K562 (cell line): ENCODE measurements around the gene DBT. TPM values are rescaled to one million over a fixed set of nuclear protein-coding genes. Genes with fewer than 3 reads are reported as not detected.

ENCODE experiments used
- ATAC-seq: fragments of 200-7000 bp; cut with Tn5 transposase; 3 replicates; pipeline ENCODE4 v1.9.1; 2020; ENCODE audit warnings: moderate library complexity
- BruUV-seq: library from RNA; stranded (reverse); fragments of 400-500 nt; replicated peaks from 2 replicates; lab custom pipeline; 2021; lab: Mats Ljungman, UMichigan
- CTCF ChIA-PET: fragments of 300-600 bp; formaldehyde crosslinking; extraction: SDS; loops from one replicate; lab custom pipeline; 2021; ENCODE audit warnings: low intra/inter-chr PET ratio; lab: Yijun Ruan, JAX
- POLR2A ChIA-PET: fragments of 300-600, 350-650 bp; sonication (Branson Sonifier 250); formaldehyde crosslinking; extraction: SDS; loops from one replicate; lab custom pipeline; 2021; ENCODE audit warnings: antibody characterized with exemption, inconsistent platforms; lab: Yijun Ruan, JAX
- DNase-seq, 4 experiments: peaks; one replicate each; pipeline versions ENCODE4 v3.0.0 to v3.0.0-alpha.2; 2011 to 2018; ENCODE audit warnings: low spot score in 3 of 4, mixed read lengths in 3 of 4; ENCODE audit errors: extremely low read depth in 1 of 4
- FAIRE-seq: peaks from 2 replicates; lab custom pipeline; 2011; peaks lifted over from hg19 to GRCh38; lab: Jason Lieb, UNC
- H2AFZ ChIP-seq: 2 replicates; pipeline ENCODE4 v1.6.0; 2011; ENCODE audit warnings: low read depth, low read length, control low read depth, inconsistent platforms
- H3K27ac ChIP-seq: fragments of 200-600 bp; 3 replicates; pipeline ENCODE4 v1.8.0; 2011; ENCODE audit warnings: low read depth, mild to moderate bottlenecking, control low read depth, inconsistent platforms, low read length, moderate library complexity, mixed read lengths; ENCODE audit errors: extremely low read depth
- H3K27me3 ChIP-seq, 2 experiments: fragments of 300-600 bp in 1 of 2; 2 replicates in 1 of 2; 3 replicates in 1 of 2; pipeline versions ENCODE4 v1.6.0 to v1.8.0; 2011; ENCODE audit warnings: inconsistent platforms in 2 of 2, low read length in 2 of 2, mild to moderate bottlenecking in 1 of 2, mixed read lengths in 1 of 2, moderate library complexity in 1 of 2; ENCODE audit not compliant: control insufficient read depth in 2 of 2, insufficient read depth in 2 of 2
- H3K36me3 ChIP-seq: fragments of 300-600 bp; 3 replicates; pipeline ENCODE4 v1.8.0; 2011; ENCODE audit warnings: mild to moderate bottlenecking, low read length, inconsistent platforms; ENCODE audit not compliant: control insufficient read depth, insufficient read depth
- H3K4me1 ChIP-seq, 2 experiments: fragments of 200-600 bp in 1 of 2; replicated peaks in 1 of 2; 2 replicates in 1 of 2; 3 replicates in 1 of 2; pipeline versions ENCODE4 v1.5.1 to v1.8.0; 2011; ENCODE audit warnings: inconsistent platforms in 2 of 2, low read length in 2 of 2, mild to moderate bottlenecking in 1 of 2, mixed read lengths in 1 of 2, moderate library complexity in 1 of 2; ENCODE audit not compliant: control insufficient read depth in 2 of 2, insufficient read depth in 2 of 2
- H3K4me2 ChIP-seq: 2 replicates; pipeline ENCODE4 v1.6.1; 2011; ENCODE audit warnings: low read length, control low read depth, inconsistent platforms, mixed read lengths; ENCODE audit not compliant: insufficient read depth
- H3K4me3 ChIP-seq: fragments of 200-600 bp; sonication (generic), shearing (Covaris generic); 2 replicates; pipeline ENCODE4 v1.5.1; 2016; ENCODE audit warnings: control low read depth, inconsistent platforms
- H3K79me2 ChIP-seq: fragments of 200-600 bp; 3 replicates; pipeline ENCODE4 v1.8.0; 2011; ENCODE audit warnings: low read length, inconsistent platforms; ENCODE audit not compliant: control insufficient read depth, insufficient read depth
- H3K9ac ChIP-seq, 2 experiments: 2 replicates each; pipeline versions ENCODE4 v1.6.0 to v1.6.1; 2011; ENCODE audit warnings: low read depth in 2 of 2, low read length in 2 of 2, control low read depth in 1 of 2, inconsistent platforms in 1 of 2, mild to moderate bottlenecking in 1 of 2, mixed read lengths in 1 of 2; ENCODE audit not compliant: insufficient read depth in 1 of 2
- H3K9me1 ChIP-seq: one replicate; pipeline ENCODE4 v1.6.0; 2011; ENCODE audit warnings: inconsistent platforms, mild to moderate bottlenecking, low read length, moderate library complexity; ENCODE audit not compliant: control insufficient read depth, insufficient read depth
- H3K9me3 ChIP-seq: replicated peaks from 2 replicates; pipeline ENCODE4 v1.5.1; 2011; ENCODE audit warnings: low read depth, low read length, inconsistent platforms; ENCODE audit not compliant: control insufficient read depth, insufficient read depth
- H4K20me1 ChIP-seq: replicated peaks from 2 replicates; pipeline ENCODE4 v1.6.1; 2011; ENCODE audit warnings: low read length, inconsistent platforms, mixed read lengths; ENCODE audit not compliant: control insufficient read depth, insufficient read depth
- ETS2 ChIP-seq: IDR thresholded peaks from 2 replicates; pipeline ENCODE4 v1.6.1; 2016; ENCODE audit warnings: borderline replicate concordance, missing genetic modification characterization, mild to moderate bottlenecking, moderate library complexity, missing compliant biosample characterization; ENCODE audit not compliant: poor library complexity, severe bottlenecking
- ILF3 ChIP-seq: fragments of 450-650 bp; IDR thresholded peaks from 2 replicates; pipeline ENCODE4 v1.6.1; 2018; ENCODE audit warnings: antibody characterized with exemption, mild to moderate bottlenecking, moderate library complexity, borderline replicate concordance
- L3MBTL2 ChIP-seq: fragments of 450-650 bp; IDR thresholded peaks from 2 replicates; pipeline ENCODE4 v1.6.1; 2016; ENCODE audit warnings: mild to moderate bottlenecking, moderate library complexity
- NONO ChIP-seq, 2 experiments: fragments of 200-400 bp in 1 of 2; fragments of 450-650 bp in 1 of 2; formaldehyde crosslinking in 1 of 2; IDR thresholded peaks; 2 replicates each; pipeline ENCODE4 v1.6.1; 2017; ENCODE audit warnings: low read depth in 2 of 2, mild to moderate bottlenecking in 2 of 2, moderate library complexity in 2 of 2, low read length in 1 of 2
- PHTF2 ChIP-seq: fragments of 250-450 bp; sonication (Bioruptor Pico); IDR thresholded peaks from 2 replicates; pipeline ENCODE4 v1.5.0; 2021; ENCODE audit warnings: mild to moderate bottlenecking
- SMARCB1 ChIP-seq: IDR thresholded peaks from 2 replicates; pipeline ENCODE4 v1.6.1; 2011; ENCODE audit warnings: improper control_type of control experiment, low read depth; ENCODE audit not compliant: insufficient read length
- ZNF354B ChIP-seq: fragments of 250-450 bp; sonication (Bioruptor Pico); IDR thresholded peaks from 2 replicates; pipeline ENCODE4 v1.4.0; 2020
- WGBS: fragments of 100-300 bp; shearing (Covaris generic); methylation state at CpG from one replicate; pipeline ENCODE4 v1.1.6; 2016; ENCODE audit warnings: low coverage, mixed read lengths; ENCODE audit not compliant: insufficient coverage; ENCODE audit errors: missing lambda C conversion rate; 5-methylcytosine and 5-hydroxymethylcytosine counted together
- in situ Hi-C: fragments of 300-500 bp; cut with MboI; formaldehyde crosslinking; loops from 4 replicates; pipeline ENCODE4 v1.15.0; 2018; ENCODE audit warnings: inconsistent platforms, mixed read lengths
- intact Hi-C: fragments of 100-400 bp; cut with micrococcal nuclease; formaldehyde crosslinking; loops from 2 replicates; pipeline ENCODE4 v1.14.2; 2022
- polyA plus RNA-seq, 8 experiments: library from polyadenylated mRNA; depleted of rRNA in 4 of 8; stranded (reverse) in 5 of 8; unstranded in 3 of 8; fragments of >200 nt; fragmentation: Nextera tagmentation in 2 of 8; fragmentation: Illumina TruSeq in 1 of 8; extraction: Ambion mirVana in 2 of 8; extraction: Trizol in 1 of 8; gene quantifications; 2 replicates each; pipeline versions ENCODE4 v1.2.1 to v1.2.3, GENCODE V29; 2011 to 2014; ENCODE audit warnings: inconsistent platforms in 1 of 8, missing spikeins in 1 of 8
- total RNA-seq, 7 experiments: library from RNA; depleted of rRNA in 6 of 7; stranded (reverse); fragments of >200 nt in 6 of 7; fragmentation: Illumina TruSeq in 2 of 7; extraction: Trizol in 2 of 7; gene quantifications; 2 replicates each; pipeline versions ENCODE4 v1.2.1 to v1.2.3, GENCODE V29; 2011 to 2021; ENCODE audit warnings: low replicate concordance in 1 of 7
- TF ChIP-seq, protein P1 (sequence below), 2 experiments: fragments of 250-450 bp in 1 of 2; fragments of 450-650 bp in 1 of 2; sonication (Bioruptor Pico) in 1 of 2; IDR thresholded peaks; 2 replicates each; pipeline versions ENCODE4 v1.6.1 to v1.8.0; 2016 to 2021; ENCODE audit warnings: mild to moderate bottlenecking in 2 of 2, moderate library complexity in 2 of 2, missing compliant biosample characterization in 1 of 2, missing genetic modification characterization in 1 of 2
- TF ChIP-seq, protein P2 (sequence below), 2 experiments: IDR thresholded peaks; 2 replicates each; pipeline ENCODE4 v1.6.1; 2012; ENCODE audit warnings: improper control_type of control experiment in 2 of 2, low read depth in 2 of 2, low read length in 2 of 2, borderline replicate concordance in 1 of 2
- TF ChIP-seq, protein P3 (sequence below): fragments of 250-450 bp; sonication (Bioruptor Pico); IDR thresholded peaks from 2 replicates; pipeline ENCODE4 v1.5.1; 2021; ENCODE audit warnings: mild to moderate bottlenecking
- TF ChIP-seq, protein P4 (sequence below): fragments of 250-450 bp; sonication (Bioruptor Pico); IDR thresholded peaks from 2 replicates; pipeline ENCODE4 v1.8.0; 2021; ENCODE audit warnings: mild to moderate bottlenecking, moderate library complexity
- TF ChIP-seq, protein P5 (sequence below): sonication (generic); formaldehyde crosslinking; IDR thresholded peaks from 2 replicates; pipeline ENCODE4 v1.8.0; 2023; ENCODE audit warnings: mild to moderate bottlenecking, missing genetic modification reagents
- TF ChIP-seq, protein P6 (sequence below): fragments of 450-650 bp; formaldehyde crosslinking; IDR thresholded peaks from 2 replicates; pipeline ENCODE4 v1.4.0; 2022; ENCODE audit warnings: missing genetic modification characterization

Gene DBT
- total and polyA plus RNA-seq, 9 of the 15 experiments (the other 6 are each of a cell fraction or from before 2014, with no cell fraction given), result 2.7 to 13.5 (median 7.3) TPM

DNA sequence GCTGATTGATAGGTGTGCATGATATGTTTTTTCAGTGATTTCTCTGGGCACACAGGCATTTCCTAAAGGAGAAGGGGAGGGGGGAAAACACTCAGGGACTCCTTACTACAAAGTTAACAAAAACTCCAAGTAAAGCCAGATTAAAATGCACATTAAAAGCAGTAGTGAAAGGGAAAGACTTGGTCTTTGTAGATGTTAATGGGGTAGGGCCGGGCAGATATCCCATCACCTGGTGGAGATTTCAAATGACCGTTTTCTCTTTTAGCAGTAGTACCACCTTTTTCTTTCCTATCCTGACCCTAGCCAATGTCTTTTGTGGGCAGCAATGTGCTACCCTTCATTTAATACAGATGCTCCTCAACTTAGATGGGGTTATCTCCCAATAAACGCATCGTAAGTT, 48.9 kb upstream of the DBT start:
- in situ Hi-C loops, result no loop called here
- TF ChIP-seq, protein P1, sequence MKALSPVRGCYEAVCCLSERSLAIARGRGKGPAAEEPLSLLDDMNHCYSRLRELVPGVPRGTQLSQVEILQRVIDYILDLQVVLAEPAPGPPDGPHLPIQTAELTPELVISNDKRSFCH (CRISPR knock-in tag; IDR thresholded peaks at IDR 0.05), result no peak
- TF ChIP-seq, protein P1 (tag; IDR thresholded peaks at IDR 0.05), result no peak
- TF ChIP-seq, protein P2, sequence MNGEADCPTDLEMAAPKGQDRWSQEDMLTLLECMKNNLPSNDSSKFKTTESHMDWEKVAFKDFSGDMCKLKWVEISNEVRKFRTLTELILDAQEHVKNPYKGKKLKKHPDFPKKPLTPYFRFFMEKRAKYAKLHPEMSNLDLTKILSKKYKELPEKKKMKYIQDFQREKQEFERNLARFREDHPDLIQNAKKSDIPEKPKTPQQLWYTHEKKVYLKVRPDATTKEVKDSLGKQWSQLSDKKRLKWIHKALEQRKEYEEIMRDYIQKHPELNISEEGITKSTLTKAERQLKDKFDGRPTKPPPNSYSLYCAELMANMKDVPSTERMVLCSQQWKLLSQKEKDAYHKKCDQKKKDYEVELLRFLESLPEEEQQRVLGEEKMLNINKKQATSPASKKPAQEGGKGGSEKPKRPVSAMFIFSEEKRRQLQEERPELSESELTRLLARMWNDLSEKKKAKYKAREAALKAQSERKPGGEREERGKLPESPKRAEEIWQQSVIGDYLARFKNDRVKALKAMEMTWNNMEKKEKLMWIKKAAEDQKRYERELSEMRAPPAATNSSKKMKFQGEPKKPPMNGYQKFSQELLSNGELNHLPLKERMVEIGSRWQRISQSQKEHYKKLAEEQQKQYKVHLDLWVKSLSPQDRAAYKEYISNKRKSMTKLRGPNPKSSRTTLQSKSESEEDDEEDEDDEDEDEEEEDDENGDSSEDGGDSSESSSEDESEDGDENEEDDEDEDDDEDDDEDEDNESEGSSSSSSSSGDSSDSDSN (IDR thresholded peaks at IDR 0.05; ENCODE audit: borderline replicate concordance in 1 of 2, low read depth in 2 of 2, low read length in 2 of 2), result no peak
- TF ChIP-seq SMARCB1 (no peak), NONO (IDR thresholded peaks at IDR 0.05; ENCODE audit: low read depth in 2 of 2, low read length in 1 of 2) (no peak), ZNF354B (CRISPR knock-in tag) (no peak), ILF3 (no peak), PHTF2 (CRISPR knock-in tag) (no peak), L3MBTL2 (no peak), ETS2 (no peak)
- TF ChIP-seq, protein P3, sequence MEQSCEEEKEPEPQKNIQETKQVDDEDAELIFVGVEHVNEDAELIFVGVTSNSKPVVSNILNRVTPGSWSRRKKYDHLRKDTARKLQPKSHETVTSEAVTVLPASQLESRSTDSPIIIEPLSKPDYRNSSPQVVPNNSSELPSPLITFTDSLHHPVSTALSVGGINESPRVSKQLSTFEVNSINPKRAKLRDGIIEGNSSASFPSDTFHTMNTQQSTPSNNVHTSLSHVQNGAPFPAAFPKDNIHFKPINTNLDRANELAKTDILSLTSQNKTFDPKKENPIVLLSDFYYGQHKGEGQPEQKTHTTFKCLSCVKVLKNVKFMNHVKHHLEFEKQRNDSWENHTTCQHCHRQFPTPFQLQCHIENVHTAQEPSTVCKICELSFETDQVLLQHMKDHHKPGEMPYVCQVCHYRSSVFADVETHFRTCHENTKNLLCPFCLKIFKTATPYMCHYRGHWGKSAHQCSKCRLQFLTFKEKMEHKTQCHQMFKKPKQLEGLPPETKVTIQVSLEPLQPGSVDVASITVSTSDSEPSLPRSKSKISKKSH (CRISPR knock-in tag), result no peak
- TF ChIP-seq, protein P4, sequence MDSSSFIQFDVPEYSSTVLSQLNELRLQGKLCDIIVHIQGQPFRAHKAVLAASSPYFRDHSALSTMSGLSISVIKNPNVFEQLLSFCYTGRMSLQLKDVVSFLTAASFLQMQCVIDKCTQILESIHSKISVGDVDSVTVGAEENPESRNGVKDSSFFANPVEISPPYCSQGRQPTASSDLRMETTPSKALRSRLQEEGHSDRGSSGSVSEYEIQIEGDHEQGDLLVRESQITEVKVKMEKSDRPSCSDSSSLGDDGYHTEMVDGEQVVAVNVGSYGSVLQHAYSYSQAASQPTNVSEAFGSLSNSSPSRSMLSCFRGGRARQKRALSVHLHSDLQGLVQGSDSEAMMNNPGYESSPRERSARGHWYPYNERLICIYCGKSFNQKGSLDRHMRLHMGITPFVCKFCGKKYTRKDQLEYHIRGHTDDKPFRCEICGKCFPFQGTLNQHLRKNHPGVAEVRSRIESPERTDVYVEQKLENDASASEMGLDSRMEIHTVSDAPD, result no peak
- TF ChIP-seq, protein P5, sequence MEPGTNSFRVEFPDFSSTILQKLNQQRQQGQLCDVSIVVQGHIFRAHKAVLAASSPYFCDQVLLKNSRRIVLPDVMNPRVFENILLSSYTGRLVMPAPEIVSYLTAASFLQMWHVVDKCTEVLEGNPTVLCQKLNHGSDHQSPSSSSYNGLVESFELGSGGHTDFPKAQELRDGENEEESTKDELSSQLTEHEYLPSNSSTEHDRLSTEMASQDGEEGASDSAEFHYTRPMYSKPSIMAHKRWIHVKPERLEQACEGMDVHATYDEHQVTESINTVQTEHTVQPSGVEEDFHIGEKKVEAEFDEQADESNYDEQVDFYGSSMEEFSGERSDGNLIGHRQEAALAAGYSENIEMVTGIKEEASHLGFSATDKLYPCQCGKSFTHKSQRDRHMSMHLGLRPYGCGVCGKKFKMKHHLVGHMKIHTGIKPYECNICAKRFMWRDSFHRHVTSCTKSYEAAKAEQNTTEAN (CRISPR knock-in tag), result no peak
- TF ChIP-seq, protein P6, sequence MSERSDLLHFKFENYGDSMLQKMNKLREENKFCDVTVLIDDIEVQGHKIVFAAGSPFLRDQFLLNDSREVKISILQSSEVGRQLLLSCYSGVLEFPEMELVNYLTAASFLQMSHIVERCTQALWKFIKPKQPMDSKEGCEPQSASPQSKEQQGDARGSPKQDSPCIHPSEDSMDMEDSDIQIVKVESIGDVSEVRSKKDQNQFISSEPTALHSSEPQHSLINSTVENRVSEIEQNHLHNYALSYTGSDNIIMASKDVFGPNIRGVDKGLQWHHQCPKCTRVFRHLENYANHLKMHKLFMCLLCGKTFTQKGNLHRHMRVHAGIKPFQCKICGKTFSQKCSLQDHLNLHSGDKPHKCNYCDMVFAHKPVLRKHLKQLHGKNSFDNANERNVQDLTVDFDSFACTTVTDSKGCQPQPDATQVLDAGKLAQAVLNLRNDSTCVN (CRISPR knock-in tag), result no peak

More for the DNA sequence above, 48.9 kb upstream of the DBT start:
- DNase-seq (no peak), FAIRE-seq (no peak), ATAC-seq (no peak)
- H3K27me3 ChIP-seq, result no peaks in the 10 kb centered on the region
- no peaks in the 10 kb centered on the region for H4K20me1 ChIP-seq
- CTCF ChIA-PET, result no interaction called here
- H3K4me2 ChIP-seq, result no peak overlapping the region
- 87% methylated on average over 4 of the region's 4 CpGs for WGBS
- H3K79me2 ChIP-seq, result no peaks in the 10 kb centered on the region
- intact Hi-C loops, result no loop called here
- no peaks in the 10 kb centered on the region for H3K9me1 ChIP-seq
- 0 out of 3 replicates have a peak, but pooled peaks cover 2% of the 10 kb centered on the region for H3K36me3 ChIP-seq
- H3K4me1 ChIP-seq, result no peaks in the 10 kb centered on the region; a peak in 1 of 5 replicates
- no peak overlapping the region for H3K9ac ChIP-seq
- no peaks in the 10 kb centered on the region for H3K9me3 ChIP-seq
- H2AFZ ChIP-seq, result no peak overlapping the region
- POLR2A ChIA-PET, result interaction anchor here (0.6 to 2.5 kb wide), 7 partner anchors 9 to 139 kb away, joined by 3 to 10 read pairs (median 3); partner anchors contain the start of gene DBT
- H3K4me3 ChIP-seq, result no peak overlapping the region
- no TSS peak for BruUV-seq
- no peak overlapping the region for H3K27ac ChIP-seq
